Small intestine (tissue), 7 donors: Measurements from ENCODE around the gene CDC73. TPM values are rescaled to one million over a fixed set of nuclear protein-coding genes. Genes with fewer than 3 reads are reported as not detected.
"Not testable (repeated sequence)": the region's sequence is repeated elsewhere in the genome, so short reads cannot be mapped to it uniquely, and the experiment has no call there.

Experiments
- DNase-seq, 2 donors: peaks; one replicate each; pipeline versions ENCODE4 v3.0.0 to v3.0.0-alpha.2; 2013
- FAIRE-seq: peaks from 2 replicates; lab custom pipeline; 2012; peaks lifted over from hg19 to GRCh38; lab: Jason Lieb, UNC
- H3K27ac ChIP-seq, 3 donors: one replicate each; pipeline ENCODE4 v1.5.1; 2013; ENCODE audit warnings: low read length in 2 of 3, mild to moderate bottlenecking in 2 of 3, control low read depth in 1 of 3, inconsistent platforms in 1 of 3, low read depth in 1 of 3, moderate library complexity in 1 of 3
- H3K27me3 ChIP-seq, 3 donors: one replicate each; pipeline ENCODE4 v1.6.1; 2013; ENCODE audit warnings: low read length in 3 of 3, inconsistent platforms in 1 of 3; ENCODE audit not compliant: control insufficient read depth in 3 of 3, insufficient read depth in 3 of 3
- H3K36me3 ChIP-seq, 3 donors: one replicate each; pipeline ENCODE4 v1.6.1; 2013; ENCODE audit warnings: low read length in 3 of 3, inconsistent platforms in 1 of 3, low read depth in 1 of 3, mild to moderate bottlenecking in 1 of 3, moderate library complexity in 1 of 3; ENCODE audit not compliant: control insufficient read depth in 3 of 3, insufficient read depth in 2 of 3
- H3K4me1 ChIP-seq, 3 donors: one replicate each; pipeline ENCODE4 v1.6.1; 2013; ENCODE audit warnings: low read length in 2 of 3, inconsistent platforms in 1 of 3, low read depth in 1 of 3, mild to moderate bottlenecking in 1 of 3, moderate library complexity in 1 of 3; ENCODE audit not compliant: control insufficient read depth in 3 of 3, insufficient read depth in 2 of 3
- H3K4me3 ChIP-seq, 3 donors: one replicate each; pipeline ENCODE4 v1.5.1; 2013; ENCODE audit warnings: low read length in 3 of 3, control low read depth in 1 of 3, inconsistent platforms in 1 of 3, low read depth in 1 of 3, mild to moderate bottlenecking in 1 of 3, moderate library complexity in 1 of 3
- H3K9me3 ChIP-seq, 2 donors: one replicate each; pipeline ENCODE4 v1.6.1; 2013; ENCODE audit warnings: low read depth in 1 of 2, low read length in 1 of 2; ENCODE audit not compliant: control insufficient read depth in 2 of 2, insufficient read depth in 1 of 2
- WGBS, 3 donors: extraction: QIAGEN DNeasy Blood & Tissue Kit; methylation state at CpG; one replicate each; pipeline ENCODE4 v1.1.7; 2013; 5-methylcytosine and 5-hydroxymethylcytosine counted together
- polyA plus RNA-seq, 4 donors: library from polyadenylated mRNA; stranded (reverse) in 3 of 4; unstranded in 1 of 4; fragments of 200-250 nt in 3 of 4; fragments of 120-200 nt in 1 of 4; gene quantifications; one replicate each; pipeline versions ENCODE4 v1.2.1 to v1.2.3, GENCODE V29; 2013
- donor health status: healthy with polysubstance abuse.
- donor health status: control.
- donor health status: control.
- donor health status: Bipolar disorder and iron deficiency.
- donor health status: healthy.

Gene CDC73
- polyA plus RNA-seq, 4 donors, result 7.6 to 23.2 (median 13.2) TPM

GRCh38 chr1:193229136-193229535, 107.3 kb downstream of the CDC73 start:
- H3K27me3 ChIP-seq, result no peaks in the 10 kb centered on the region
- no peak overlapping the region for H3K4me3 ChIP-seq
- H3K27ac ChIP-seq, result no peak overlapping the region
- no peaks in the 10 kb centered on the region for H3K4me1 ChIP-seq
- WGBS, 3 donors, result 88 to 93% (median 92%) methylated on average over 3 of the region's 3 CpGs
- DNase-seq (no peak), FAIRE-seq (no peak)
- H3K36me3 ChIP-seq, result peaks cover 0 to 6% (median 2%) of the 10 kb centered on the region in 3 donors
- peaks cover 0 to 3% of the 10 kb centered on the region in 2 donors for H3K9me3 ChIP-seq

GRCh38 chr1:193231146-193231545, 109.3 kb downstream of the CDC73 start:
- H3K27ac ChIP-seq, H3K36me3 ChIP-seq, H3K4me1 ChIP-seq, DNase-seq, H3K27me3 ChIP-seq, FAIRE-seq, H3K4me3 ChIP-seq, H3K9me3 ChIP-seq: not testable (repeated sequence)

- Histone ChIP-seq H3K36me3 (peaks cover 2 to 15% (median 5%) of the 10 kb centered on the region in 3 donors), H3K9me3 (no peaks in the 10 kb centered on the region), H3K27ac (no peak overlapping the region), H3K4me1 (no peaks in the 10 kb centered on the region), H3K4me3 (no peak overlapping the region), H3K27me3 (no peaks in the 10 kb centered on the region)
- FAIRE-seq (no peak), DNase-seq (no peak)
- WGBS, 3 donors, result 71 to 97% (median 88%) methylated on average over 1 of the region's 1 CpG
These were observed 112.7 kb downstream of the CDC73 start for GRCh38 chr1:193234530-193234929.

GRCh38 chr1:193237381-193237978, 115.6 kb downstream of the CDC73 start:
- Histone ChIP-seq H3K4me1 (no peaks in the 10 kb centered on the region), H3K9me3 (no peaks in the 10 kb centered on the region), H3K27me3 (no peaks in the 10 kb centered on the region), H3K27ac (no peak overlapping the region), H3K36me3 (peaks cover 2 to 19% (median 5%) of the 10 kb centered on the region in 3 donors), H3K4me3 (no peak overlapping the region)
- WGBS, 3 donors, result 87 to 92% (median 90%) methylated on average over 15 of the region's 15 CpGs
- FAIRE-seq, result no peak
- DNase-seq, result no peak

- DNase-seq (no peak), FAIRE-seq (no peak)
- H3K9me3 ChIP-seq, result no peaks in the 10 kb centered on the region
- H3K4me3 ChIP-seq, result no peak overlapping the region
- no peaks in the 10 kb centered on the region for H3K4me1 ChIP-seq
- no peaks in the 10 kb centered on the region for H3K27me3 ChIP-seq
- H3K36me3 ChIP-seq, result peaks cover 2 to 16% (median 2%) of the 10 kb centered on the region in 3 donors
- WGBS, 3 donors, result 90 to 99% (median 97%) methylated on average over 1 of the region's 1 CpG
- no peak overlapping the region for H3K27ac ChIP-seq
These were observed 118.8 kb downstream of the CDC73 start for GRCh38 chr1:193240609-193241008.

GRCh38 chr1:193241132-193241827, 119.4 kb downstream of the CDC73 start:
- Histone ChIP-seq H3K9me3 (no peaks in the 10 kb centered on the region), H3K4me1 (no peaks in the 10 kb centered on the region), H3K36me3 (peaks cover 0 to 14% (median 0%) of the 10 kb centered on the region in 3 donors), H3K27ac (no peak overlapping the region), H3K27me3 (no peaks in the 10 kb centered on the region), H3K4me3 (no peak overlapping the region)
- WGBS, 3 donors, result 86 to 96% (median 92%) methylated on average over 7 of the region's 7 CpGs
- FAIRE-seq (no peak), DNase-seq (no peak)

- Histone ChIP-seq H3K36me3 (peaks cover 0 to 11% (median 0%) of the 10 kb centered on the region in 3 donors), H3K4me3 (no peak overlapping the region), H3K4me1 (no peaks in the 10 kb centered on the region), H3K27me3 (no peaks in the 10 kb centered on the region), H3K27ac (no peak overlapping the region), H3K9me3 (no peaks in the 10 kb centered on the region)
- WGBS, 3 donors, result 95 to 98% (median 98%) methylated on average over 4 of the region's 4 CpGs
- DNase-seq (no peak), FAIRE-seq (no peak)
These were observed 120.2 kb downstream of the CDC73 start for GRCh38 chr1:193242000-193242399.

GRCh38 chr1:193249187-193249586, 127.4 kb downstream of the CDC73 start:
- peaks cover 0 to 8% (median 7%) of the 10 kb centered on the region in 3 donors for H3K36me3 ChIP-seq
- DNase-seq, result no peak
- peaks cover 0 to 15% of the 10 kb centered on the region in 2 donors for H3K9me3 ChIP-seq
- no peak overlapping the region for H3K4me3 ChIP-seq
- H3K27ac ChIP-seq, result no peak overlapping the region
- no peaks in the 10 kb centered on the region for H3K27me3 ChIP-seq
- no peak for FAIRE-seq
- no peaks in the 10 kb centered on the region for H3K4me1 ChIP-seq
- 97 to 99% (median 99%) methylated on average over 7 of the region's 7 CpGs for WGBS, 3 donors
